HG03575 (cell line): ENCODE measurements around the gene RDH5.

Experiments
- ATAC-seq: cut with Tn5 transposase; IDR thresholded peaks from one replicate; pipeline ENCODE4 v1.9.1; 2021; ENCODE audit not compliant: unreplicated experiment, insufficient number of reproducible peaks, low FRiP score; ENCODE audit errors: extremely low read depth

RDH5 gene

GRCh38 chr12:55723516-55724225 is 3.5 kb downstream of the RDH5 start:
- ATAC-seq, result no peak

GRCh38 chr12:55724226-55724939 is 4.2 kb downstream of the RDH5 start:
- no peak for ATAC-seq

GRCh38 chr12:55724940-55725309 is 4.7 kb downstream of the RDH5 start:
- no peak for ATAC-seq

GRCh38 chr12:55725556-55725955 is 5.4 kb downstream of the RDH5 start:
- no peak for ATAC-seq

GRCh38 chr12:55726971-55727370 is 6.8 kb downstream of the RDH5 start:
- ATAC-seq, result no peak

GRCh38 chr12:55727643-55728185 is 7.5 kb downstream of the RDH5 start:
- ATAC-seq, result no peak

GRCh38 chr12:55728186-55728938 is 8.2 kb downstream of the RDH5 start:
- ATAC-seq, result no peak

GRCh38 chr12:55728939-55729818 is 9.0 kb downstream of the RDH5 start, which contains the start of gene CD63:
Gene CD63 (minus strand): TSS chr12:55729009. CDS start chr12:55728341, 668 bp downstream.
- ATAC-seq, result no peak

- ATAC-seq, result no peak
These were observed 9.9 kb downstream of the RDH5 start for GRCh38 chr12:55729819-55730818.

- no peak for ATAC-seq
These were observed 12.1 kb downstream of the RDH5 start for GRCh38 chr12:55732288-55732687.

- no peak for ATAC-seq
These were observed 12.9 kb downstream of the RDH5 start for GRCh38 chr12:55733021-55733555.

- ATAC-seq, result no peak
These were observed 13.7 kb downstream of the RDH5 start for GRCh38 chr12:55733858-55734257.

GRCh38 chr12:55734595-55734994 is 14.4 kb downstream of the RDH5 start:
- no peak for ATAC-seq

- ATAC-seq, result no peak
These were observed 15.9 kb downstream of the RDH5 start for GRCh38 chr12:55736076-55736475.

GRCh38 chr12:55736780-55737580 is 16.8 kb downstream of the RDH5 start:
- ATAC-seq, result no peak

GRCh38 chr12:55737581-55738122 is 17.5 kb downstream of the RDH5 start:
- ATAC-seq, result no peak
